HG02885 (cell line): ENCODE measurements around the gene MTHFD2L.
"Not testable (repeated sequence)": the region's sequence is repeated elsewhere in the genome, so short reads cannot be mapped to it uniquely, and the experiment has no call there.

Experiments
- ATAC-seq: cut with Tn5 transposase; IDR thresholded peaks from one replicate; pipeline ENCODE4 v1.9.1; 2021; ENCODE audit warnings: mild to moderate bottlenecking; ENCODE audit not compliant: unreplicated experiment, poor library complexity

Gene MTHFD2L

GRCh38 chr4:74181219-74181618 lies 23.3 kb downstream of the MTHFD2L start:
- peak; percentile 38 for ATAC-seq

GRCh38 chr4:74188912-74189311 lies 31.0 kb downstream of the MTHFD2L start:
- no peak for ATAC-seq

GRCh38 chr4:74189331-74190043 lies 31.6 kb downstream of the MTHFD2L start:
- no peak for ATAC-seq

- ATAC-seq, result no peak
Measured at GRCh38 chr4:74190332-74190731, 32.4 kb downstream of the MTHFD2L start.

GRCh38 chr4:74190919-74191397 lies 33.0 kb downstream of the MTHFD2L start:
- no peak for ATAC-seq

GRCh38 chr4:74197080-74197479 lies 39.2 kb downstream of the MTHFD2L start:
- ATAC-seq, result peak; percentile 74

GRCh38 chr4:74202062-74202586 lies 44.2 kb downstream of the MTHFD2L start:
- ATAC-seq, result no peak

- no peak for ATAC-seq
Measured at GRCh38 chr4:74203467-74203866, 45.5 kb downstream of the MTHFD2L start.

GRCh38 chr4:74205046-74205445 lies 47.1 kb downstream of the MTHFD2L start:
- ATAC-seq, result no peak

GRCh38 chr4:74205559-74205958 lies 47.6 kb downstream of the MTHFD2L start:
- ATAC-seq, result no peak

- peak; percentile 87 for ATAC-seq
Measured at GRCh38 chr4:74206088-74206825, 48.3 kb downstream of the MTHFD2L start.

GRCh38 chr4:74214457-74215159 lies 56.7 kb downstream of the MTHFD2L start:
- ATAC-seq, result not testable (repeated sequence)

GRCh38 chr4:74215236-74215635 lies 57.3 kb downstream of the MTHFD2L start:
- not testable (repeated sequence) for ATAC-seq

- ATAC-seq, result no peak
Measured at GRCh38 chr4:74217365-74217764, 59.4 kb downstream of the MTHFD2L start.

GRCh38 chr4:74218201-74218600 lies 60.3 kb downstream of the MTHFD2L start:
- ATAC-seq, result no peak

- ATAC-seq, result no peak
Measured at GRCh38 chr4:74219240-74219639, 61.3 kb downstream of the MTHFD2L start.

GRCh38 chr4:74223098-74223497 lies 65.2 kb downstream of the MTHFD2L start:
- no peak for ATAC-seq

GRCh38 chr4:74223801-74224200 lies 65.9 kb downstream of the MTHFD2L start:
- no peak for ATAC-seq

GRCh38 chr4:74228691-74229640 lies 71.0 kb downstream of the MTHFD2L start:
- ATAC-seq, result peak; percentile 97
